Lower leg skin (tissue), 3 donors: ENCODE measurements around the gene SLC9B2.

ENCODE experiments used
- CTCF ChIP-seq, 3 donors: fragments of 450-650 bp; IDR thresholded peaks; one replicate each; pipeline ENCODE4 v1.5.1; 2016; ENCODE audit warnings: antibody characterized with exemption in 3 of 3, mild to moderate bottlenecking in 3 of 3, moderate library complexity in 2 of 3
- POLR2A ChIP-seq, 2 donors: fragments of 450-650 bp; IDR thresholded peaks; one replicate each; pipeline ENCODE4 v1.6.1; 2016 to 2017; ENCODE audit warnings: antibody characterized with exemption in 2 of 2, mild to moderate bottlenecking in 1 of 2, moderate library complexity in 1 of 2

- TF ChIP-seq CTCF (IDR thresholded peaks at IDR 0.05), result no peak
- TF ChIP-seq POLR2A (IDR thresholded peaks at IDR 0.05), result no peak
Observed at GRCh38 chr4:102988429-102989020, 88.0 kb downstream of the SLC9B2 start.
